HG03064 (cell line): ENCODE results near the gene CFL1.
"Not testable (repeated sequence)": the region's sequence is repeated elsewhere in the genome, so short reads cannot be mapped to it uniquely, and the experiment has no call there.

Experiments used
- ATAC-seq: cut with Tn5 transposase; IDR thresholded peaks from one replicate; pipeline ENCODE4 v1.9.1; 2021; ENCODE audit warnings: low read depth; ENCODE audit not compliant: unreplicated experiment

CFL1 gene

DNA sequence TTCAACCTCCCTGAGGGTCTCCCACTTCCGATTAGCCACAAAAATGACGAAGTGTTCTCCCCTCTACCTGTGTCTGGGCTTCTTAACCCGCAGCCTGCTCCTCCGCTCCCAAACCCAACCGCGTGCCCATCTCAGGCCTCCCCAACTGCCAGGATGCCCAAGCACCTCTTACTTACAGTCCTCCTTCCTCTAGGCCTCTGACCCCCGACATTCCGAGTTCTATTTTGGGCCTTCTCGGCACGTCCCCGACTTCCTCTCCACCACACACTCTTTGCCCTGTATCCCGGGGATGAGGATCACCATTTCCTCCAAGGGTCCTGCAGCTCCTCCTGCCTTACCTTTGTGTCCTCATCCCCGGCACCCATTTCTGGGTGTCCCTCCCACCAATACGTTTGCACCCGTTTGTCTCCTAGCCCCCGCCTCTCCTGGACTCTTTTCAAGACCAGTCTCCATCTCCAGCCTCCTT, 1.9 kb upstream of the CFL1 start:
- no peak for ATAC-seq

DNA sequence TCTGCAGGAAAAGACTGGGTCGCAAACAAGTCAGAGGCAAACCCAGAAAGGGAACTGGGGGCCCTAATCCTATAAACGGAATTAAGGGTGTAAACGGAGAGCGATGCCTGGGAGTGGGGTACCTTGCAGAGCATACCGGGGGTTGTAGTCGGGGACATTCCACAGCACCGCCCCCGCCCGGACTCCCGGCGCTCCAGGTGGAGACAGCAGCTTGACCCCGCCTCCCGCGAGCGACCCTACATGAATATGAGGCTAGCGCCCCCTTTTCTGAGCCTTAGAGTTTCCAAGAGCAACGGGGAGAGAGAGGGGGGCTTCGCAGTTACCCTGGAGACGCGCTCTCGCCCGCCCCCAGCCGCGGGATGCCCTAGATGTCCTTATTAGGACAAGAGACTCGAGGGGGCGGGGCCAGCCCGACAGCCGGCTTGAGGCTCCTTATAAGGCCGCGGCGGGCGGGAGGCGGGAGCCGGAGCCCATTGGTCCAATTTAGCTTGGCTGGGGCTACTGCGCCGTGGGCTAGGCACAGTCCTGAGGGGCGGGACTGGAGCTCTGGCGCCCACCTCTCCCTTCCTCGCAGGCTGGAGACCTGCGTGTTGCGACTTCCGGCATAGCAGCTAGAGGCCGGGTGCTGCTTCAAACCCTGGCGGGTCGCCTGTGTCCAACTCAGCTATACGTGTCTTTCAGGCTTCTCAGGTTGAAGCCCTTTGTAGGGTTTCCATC, 1.3 kb upstream of the CFL1 start:
- ATAC-seq: peak; percentile 43

DNA sequence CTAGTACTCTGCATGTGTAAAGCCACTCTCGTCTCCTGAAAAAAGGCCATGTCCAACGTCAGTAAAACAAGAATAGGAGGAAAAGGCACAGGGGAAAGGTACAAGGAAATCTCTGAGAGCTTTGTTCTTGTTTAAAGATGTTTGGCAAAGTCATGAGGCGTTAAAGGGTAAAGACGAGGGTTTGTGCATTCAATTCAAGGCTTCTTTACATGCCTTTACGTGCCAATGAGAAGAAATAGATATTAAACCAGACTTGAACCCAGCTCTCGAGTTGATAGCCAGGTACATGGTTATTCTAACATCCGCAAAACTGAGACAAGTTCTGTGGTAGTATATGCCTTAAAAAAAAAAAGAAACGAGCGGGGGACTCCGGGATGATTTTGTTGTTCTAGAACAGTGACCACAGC, 704 bp upstream of the CFL1 start:
- ATAC-seq: no peak

DNA sequence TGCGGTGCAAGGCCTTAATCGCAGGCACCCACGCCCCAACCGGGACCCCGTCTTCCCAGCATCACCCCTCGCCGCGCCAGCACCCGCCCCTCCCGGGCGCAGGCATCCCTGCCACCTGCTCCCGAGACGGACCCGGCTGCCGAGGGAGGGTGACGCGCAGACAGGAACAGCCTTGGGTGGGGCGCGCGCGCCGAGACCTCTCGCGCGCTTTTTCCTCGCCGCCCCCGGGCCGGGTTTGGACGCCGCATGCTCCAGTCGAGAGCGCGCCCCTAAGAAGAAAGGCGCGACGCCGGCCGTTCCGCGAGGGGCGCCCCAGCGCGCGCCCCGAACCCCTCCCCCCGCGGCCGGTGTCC, 504 bp downstream of the CFL1 start:
- ATAC-seq: no peak

DNA sequence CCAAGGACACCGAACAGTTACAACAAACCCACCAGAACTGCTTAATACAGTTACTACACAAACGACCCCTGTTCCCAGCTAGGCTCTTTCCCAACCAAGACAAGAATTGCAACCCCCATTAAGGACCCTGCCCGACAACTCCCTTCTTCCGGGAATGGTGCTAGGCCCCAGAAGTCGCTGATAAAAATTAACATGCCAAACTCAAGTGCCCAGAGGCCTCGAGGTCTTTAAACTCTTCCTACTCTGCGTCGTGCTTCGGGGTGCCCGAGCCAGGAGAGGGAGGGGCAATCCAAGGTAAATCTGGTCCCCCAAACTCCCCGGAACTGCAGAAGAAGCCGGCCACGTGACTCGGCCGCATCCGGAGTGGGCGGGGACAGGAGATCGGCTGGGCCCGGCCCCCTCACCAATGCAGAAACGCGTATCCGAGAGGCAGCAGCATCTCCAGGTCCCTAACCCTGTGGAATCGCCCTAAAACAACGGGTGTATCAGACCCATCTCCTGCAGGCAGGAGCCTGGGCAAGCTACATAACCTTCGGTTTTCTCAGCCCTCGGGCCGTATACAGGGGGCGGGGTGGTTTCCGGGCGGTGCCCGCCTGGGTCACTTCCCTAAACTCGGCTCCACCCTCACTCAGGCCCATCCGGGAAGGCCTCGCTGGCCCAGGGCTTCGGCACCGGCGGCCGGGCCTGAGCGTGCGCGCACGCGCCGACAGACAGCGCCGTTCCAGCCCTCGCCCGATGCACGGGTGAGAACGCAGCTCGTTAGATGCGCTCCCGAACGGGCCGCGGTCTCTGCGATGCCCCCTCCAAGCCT, 1.1 kb downstream of the CFL1 start:
- ATAC-seq: no peak

DNA sequence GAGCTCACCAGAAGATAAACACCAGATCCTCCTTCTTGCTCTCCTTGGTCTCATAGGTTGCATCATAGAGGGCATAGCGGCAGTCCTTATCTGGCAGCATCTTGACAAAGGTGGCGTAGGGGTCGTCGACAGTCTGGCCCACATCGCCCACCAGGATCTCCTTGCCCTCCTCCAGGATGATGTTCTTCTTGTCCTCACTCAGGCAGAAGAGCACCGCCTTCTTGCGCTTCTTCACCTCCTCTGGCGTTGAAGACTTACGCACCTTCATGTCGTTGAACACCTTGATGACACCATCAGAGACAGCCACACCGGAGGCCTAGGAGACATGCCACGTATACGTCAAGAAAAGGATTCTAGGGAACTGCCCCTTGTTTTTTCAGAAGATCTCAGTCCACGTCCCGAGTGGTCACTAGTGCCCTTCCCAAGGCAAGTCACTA, 2.0 kb downstream of the CFL1 start:
- no peak for ATAC-seq

DNA sequence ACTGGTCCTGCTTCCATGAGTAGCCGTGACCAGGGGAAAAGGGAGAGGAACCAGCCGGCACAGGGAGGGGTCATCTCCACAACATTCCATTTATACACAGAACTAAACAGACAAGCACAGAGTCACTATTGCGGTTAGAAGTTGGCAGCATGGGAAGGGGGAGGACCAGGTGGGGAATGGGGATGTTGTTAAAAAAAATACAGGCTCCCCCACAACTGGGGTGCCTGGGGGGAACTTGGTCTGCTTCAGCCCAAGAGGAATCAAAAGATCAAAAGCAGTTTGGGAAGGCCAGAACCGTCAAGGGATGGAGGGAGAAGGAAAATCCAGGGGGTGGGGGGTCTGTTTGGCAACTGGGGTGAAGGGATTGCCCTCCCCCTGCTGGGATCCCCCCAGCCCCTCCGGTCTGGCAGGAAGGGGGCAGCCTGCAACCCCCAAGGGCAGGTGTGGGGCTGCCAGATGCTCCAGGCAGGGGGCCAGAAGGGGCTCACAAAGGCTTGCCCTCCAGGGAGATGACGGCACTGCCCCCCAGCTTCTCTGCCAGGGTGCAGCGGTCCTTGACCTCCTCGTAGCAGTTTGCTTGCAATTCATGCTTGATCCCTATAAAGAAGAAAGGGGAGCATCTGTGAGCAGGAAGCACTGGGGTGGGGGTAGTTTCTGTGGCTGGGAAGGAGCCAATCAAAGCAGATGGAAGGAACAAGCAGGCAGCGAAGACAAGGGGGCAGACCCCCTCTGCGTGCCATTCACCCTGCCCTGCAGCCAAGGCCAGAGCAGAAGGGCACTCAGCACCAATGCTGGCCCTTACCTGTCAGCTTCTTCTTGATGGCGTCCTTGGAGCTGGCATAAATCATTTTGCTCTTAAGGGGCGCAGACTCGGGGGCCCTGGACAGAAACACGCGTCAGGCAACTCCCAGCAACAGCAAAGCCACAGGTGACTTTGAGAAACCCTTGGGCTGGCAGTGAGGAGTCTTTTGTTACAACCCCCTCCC, 2.8 kb downstream of the CFL1 start:
- no peak for ATAC-seq

DNA sequence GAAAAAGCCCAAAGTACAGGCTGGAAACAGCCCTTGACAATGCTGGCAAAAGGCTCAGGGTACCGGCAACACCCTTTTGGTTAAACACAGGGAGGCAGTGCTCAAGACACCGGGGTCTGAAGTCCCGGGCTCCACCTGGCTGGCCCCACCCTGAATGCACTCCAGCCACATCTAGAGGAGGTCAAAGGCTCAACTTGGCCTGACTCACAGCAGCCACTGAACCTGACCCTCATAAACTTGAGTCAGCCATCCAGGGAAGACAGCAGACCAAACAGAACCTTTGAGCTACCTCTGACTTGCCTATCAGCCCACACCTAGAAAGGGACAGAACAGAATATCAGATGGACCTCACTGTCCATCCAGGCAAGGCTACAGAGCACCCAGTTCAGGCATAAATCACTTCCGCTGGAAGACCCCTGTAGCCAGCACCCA, 3.8 kb downstream of the CFL1 start:
- ATAC-seq: no peak

DNA sequence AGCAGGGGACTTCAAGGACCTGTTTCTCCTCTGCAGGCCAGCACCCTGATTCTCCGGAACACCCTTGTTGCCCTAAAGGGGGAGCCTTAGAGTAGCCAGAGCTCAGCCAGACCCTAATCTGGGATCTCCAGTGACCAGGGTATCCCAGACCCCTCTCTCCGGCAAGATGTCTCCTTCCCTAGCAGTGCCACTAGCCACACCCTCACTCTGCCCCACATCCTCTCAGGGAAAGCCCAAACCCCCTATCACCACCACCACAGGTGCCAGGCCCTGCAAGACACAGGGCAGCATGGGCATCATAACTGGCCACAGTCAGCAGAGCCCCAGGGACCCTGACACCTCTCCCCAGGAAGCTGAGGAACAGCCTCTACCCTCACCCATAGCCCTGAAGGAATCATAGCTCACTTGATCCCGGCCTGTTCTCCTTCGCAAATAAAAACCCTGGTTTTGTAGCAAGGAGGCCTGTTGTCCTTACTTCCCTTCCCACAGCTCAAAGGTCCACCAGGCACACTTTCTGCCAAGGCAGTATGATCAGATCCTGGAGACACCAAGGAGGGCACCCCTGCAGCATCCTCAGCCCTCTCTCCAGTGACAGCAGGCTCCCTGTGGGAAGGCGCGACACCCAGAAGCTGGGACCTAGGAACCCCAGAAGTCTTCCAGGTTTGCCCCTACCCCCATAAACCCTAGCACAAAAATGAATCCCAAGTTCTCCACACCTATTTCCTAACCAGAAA, 4.6 kb downstream of the CFL1 start:
- ATAC-seq: no peak

DNA sequence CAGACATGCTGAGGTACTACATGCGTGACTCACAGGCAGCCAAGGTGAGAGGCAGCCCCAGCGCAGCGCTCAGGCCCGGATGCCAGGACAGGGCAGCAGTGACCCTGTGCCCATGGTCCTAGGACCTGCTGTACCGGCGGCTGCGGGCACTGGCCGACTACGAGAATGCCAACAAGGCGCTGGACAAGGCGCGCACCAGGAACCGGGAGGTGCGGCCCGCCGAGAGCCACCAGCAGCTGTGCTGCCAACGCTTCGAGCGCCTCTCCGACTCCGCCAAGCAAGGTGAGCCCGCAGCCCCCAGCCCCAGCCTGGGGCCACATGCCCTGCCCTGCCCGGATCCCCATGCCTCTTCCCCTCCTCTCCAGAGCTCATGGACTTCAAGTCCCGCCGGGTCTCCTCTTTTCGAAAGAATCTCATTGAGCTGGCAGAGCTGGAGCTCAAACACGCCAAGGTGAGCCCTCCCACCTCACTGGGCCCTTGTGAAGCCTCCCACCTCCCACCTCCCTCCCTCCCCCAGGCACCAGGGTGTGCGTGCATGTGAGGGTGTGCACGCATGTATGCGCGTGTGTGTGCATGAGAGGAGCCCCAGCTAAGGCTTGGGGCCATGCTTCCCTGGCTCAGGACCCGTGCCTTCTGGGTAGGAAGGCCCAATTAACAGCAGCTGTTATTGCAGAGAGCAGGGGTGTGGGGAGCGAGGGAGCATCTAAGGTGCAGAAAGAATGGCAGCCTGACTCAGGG, 5.3 kb downstream of the CFL1 start:
- ATAC-seq: no peak

DNA sequence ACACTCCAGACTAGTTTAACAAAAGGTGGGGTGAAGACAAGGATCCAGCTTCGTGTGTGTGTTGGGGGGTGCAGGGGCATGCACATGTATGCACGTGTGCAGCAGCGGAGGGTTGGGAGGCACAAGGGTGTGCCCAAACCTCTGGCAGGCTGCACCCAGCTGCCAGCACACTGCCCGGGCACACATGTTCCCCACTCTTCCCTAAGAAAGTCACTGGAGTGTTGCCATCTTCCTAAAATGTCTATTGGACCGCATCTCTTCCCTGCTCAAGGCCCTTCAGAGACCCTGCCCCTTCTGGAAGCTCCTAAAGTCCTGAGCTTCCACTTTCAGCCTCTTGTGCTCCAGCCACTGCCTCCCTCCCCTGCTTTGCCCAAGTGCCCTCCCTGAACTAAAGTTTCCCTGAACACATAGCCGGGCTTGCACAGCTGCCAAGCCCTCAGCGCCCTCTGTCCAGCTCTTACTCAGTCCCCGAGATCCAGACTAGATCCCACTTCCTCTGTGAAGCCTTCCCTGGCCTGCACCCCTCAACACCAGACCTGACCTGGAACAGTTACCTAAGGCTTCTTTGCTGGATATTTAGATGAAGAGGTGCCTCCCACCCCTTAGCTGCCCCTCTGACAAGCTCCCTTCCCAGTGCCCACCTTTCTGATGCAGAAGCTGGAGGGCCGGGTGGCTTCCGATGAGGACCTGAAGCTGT, 6.0 kb downstream of the CFL1 start:
- ATAC-seq: no peak

DNA sequence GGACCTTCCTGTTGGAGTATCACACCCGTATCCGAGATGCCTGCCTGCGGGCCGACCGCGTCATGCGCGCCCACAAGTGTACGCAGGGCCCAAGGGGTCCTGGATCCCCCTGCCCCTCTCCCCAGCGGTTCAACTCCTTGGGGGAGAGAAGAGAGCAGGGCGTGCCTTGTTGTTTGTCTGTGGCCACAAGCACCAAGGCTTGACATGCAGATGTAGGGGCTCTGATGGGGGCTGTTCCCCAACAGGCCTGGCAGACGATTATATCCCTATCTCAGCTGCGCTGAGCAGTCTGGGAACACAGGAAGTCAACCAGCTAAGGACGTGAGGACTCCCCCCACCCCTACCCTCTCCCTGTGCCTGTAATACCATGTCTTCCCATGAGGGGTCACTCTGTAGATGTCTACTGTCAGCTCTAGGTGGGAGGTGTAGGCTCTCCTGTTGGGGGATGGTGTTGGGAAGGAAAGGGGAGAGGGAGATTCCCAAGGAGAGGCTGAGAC, 6.8 kb downstream of the CFL1 start:
- ATAC-seq: no peak

DNA sequence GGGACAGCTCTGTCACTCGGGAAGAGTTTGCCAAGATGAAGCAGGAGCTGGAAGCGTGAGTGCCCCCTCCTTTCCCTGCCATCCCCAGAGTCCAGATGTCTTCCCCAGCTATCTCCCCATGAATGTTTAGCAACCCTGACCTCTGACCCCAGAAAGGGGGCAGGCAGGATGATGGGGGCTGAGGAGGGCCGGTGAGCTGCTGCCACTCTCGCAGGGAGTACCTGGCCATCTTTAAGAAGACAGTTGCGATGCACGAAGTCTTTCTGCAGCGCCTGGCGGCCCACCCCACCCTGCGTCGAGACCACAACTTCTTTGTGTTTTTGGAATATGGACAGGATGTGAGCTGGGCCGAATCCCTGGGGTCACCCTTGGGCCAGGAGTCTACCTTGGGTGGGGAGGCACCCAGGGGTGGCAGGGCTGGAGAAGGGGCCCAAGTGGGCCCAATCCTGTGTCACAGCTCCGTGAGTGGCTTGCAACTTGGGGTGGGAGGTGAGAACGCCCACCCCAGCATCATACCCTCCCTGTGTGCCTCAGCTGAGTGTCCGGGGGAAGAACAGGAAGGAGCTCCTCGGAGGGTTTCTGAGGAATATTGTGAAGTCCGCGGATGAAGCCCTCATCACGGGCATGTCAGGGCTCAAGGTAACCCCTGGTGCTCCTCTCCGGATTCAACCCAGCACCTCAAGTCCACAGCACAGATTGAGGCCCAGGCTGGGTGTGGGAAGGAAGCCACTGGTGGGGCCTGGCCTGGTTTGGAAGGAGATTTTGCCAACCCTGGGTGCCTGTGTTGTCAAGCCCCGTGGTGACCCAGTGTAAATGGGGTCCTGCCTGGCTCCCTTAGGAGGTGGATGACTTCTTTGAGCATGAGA, 7.5 kb downstream of the CFL1 start:
- ATAC-seq: no peak

DNA sequence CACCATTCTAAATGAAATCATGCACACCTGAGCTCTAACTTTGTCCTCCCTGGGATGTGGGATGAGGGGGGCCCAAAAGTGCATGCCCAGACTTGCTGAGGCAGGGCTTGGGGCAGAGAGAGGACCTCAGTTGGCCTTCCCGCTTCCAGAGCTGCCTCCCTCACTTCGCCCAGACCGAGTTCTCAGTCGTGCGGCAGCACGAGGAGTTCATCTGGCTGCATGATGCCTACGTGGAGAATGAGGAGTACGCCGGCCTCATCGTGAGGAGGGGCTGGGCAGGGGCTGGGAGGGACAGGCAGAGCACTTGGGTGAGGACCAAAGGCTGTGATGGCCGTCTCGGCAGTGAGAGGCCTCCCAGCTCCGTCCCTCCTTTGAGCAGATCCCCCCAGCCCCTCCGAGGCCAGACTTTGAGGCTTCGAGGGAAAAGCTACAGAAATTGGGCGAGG, 8.2 kb downstream of the CFL1 start:
- ATAC-seq: no peak

DNA sequence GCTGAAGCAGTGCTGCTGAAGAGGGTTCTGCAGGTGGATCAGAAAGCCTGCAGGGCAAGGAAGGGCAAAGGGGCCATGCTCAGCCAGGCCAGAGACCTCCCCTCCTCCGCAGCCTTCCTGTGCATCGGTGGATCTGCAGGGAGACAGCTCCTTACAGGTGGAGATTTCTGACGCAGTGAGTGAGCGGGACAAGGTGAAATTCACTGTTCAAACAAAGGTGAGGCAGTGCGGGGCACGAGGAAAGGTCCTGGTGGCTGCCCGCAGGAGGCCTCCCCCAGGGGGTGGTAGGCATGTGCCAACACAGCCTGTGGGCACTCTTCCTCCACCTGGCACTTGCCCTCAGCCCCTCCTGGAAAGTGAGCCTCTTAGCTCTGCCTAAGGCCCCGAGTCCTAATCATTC, 8.6 kb downstream of the CFL1 start:
- no peak for ATAC-seq

DNA sequence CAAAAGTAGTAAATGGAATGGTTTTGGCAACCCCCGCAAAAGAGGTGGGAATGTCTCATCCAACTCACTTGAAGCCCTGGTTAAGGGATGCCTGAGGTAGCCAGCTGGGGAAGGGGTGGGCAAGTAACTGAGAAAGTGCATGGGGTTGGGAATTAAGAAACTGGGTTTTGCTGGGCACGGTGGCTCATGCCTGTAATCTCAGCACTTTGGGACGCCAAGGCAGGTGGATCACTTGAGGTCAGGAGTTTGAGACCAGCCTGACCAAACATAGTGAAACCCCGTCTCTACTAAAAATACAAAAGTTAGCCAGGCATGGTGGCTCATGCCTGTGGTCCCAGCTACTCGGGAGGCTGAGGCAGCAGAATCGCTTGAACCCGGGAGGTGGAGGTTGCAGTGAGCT, 9.3 kb downstream of the CFL1 start:
- not testable (repeated sequence) for ATAC-seq

DNA sequence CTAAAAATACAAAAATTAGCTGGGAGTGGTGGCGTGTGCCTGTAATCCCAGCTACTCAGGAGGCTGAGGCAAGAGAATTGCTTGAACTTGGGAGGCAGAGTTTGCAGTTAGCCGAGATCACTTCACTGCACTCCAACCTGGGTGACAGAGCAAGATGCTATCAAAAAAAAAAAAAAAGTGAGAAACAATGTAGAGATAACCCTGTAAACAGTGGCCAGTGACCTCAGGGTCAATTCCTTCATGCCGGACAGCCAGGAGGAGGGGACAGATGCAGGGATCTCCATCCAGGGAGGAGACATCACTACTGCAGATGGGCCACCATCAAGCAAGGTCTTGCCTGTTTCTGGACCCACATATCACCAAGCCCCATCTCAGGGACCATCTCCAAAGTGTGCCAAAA, 10.2 kb downstream of the CFL1 start:
- no peak for ATAC-seq
